Measurements from ENCODE around the gene ALK.
"Not testable (repeated sequence)": the region's sequence is repeated elsewhere in the genome, so short reads cannot be mapped to it uniquely, and the experiment has no call there.

ALK gene

DNA sequence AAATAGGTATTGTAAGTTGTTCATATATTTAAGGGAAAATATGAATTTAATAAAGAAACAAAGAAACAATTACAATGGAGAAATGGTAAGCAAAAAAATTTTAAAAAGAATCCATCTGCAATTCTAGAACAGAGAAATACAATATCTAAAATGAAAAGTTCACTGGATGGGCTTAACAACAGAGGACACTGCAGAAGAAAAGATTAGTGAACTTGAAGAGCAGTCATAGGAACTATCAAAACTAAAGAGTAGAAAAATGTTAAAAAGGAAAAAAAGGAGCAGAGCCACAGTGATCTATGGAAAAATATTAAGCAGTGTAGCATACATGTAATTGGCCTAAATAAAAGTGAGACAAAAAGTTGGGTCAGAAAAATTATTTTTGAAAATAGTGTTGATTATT lies 83.5 kb downstream of the ALK start:
- DNase-seq = no peak

DNA sequence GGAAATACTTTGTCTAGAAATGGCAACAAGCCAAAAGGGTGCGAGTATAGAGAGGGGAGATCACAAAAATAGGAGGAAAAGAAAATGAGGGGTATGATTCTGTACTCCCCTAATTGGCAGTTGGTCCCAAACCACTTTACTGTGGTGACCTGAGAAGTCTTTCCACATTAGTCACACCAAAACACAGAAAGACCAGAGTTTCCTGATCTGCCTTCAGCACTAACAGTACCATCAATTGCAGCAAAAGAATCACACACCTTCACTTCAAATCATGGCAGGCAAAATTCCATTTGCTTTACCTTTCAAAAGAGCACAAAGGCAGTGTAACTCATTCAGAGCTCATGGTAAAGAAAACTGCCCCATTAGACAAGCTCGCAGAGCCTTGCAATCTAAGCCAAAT lies 86.8 kb downstream of the ALK start:
- no peak for DNase-seq

DNA sequence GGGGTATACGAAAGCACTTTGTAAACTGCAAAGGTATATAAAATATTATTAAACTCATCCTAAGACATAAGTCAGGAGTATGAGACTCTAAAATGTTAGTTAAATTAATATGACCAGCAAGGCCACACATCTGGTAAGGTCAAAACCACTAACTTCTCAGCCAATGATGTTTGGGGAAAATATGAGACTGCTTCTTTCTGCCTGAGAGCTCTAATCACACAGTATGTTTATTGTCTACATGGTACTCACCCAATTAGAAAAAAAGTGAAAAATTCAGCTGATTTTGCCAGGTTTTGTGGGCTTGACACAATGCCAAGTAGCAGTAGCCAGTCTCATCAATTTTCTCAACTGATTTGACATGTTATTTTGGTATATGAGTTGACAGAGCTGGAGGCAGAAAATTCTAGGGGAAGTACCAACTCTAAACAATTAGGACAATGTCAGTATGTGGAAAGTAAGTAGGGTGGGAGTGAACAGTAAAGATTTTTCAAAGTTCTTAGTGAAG lies 87.3 kb downstream of the ALK start:
- no peak for DNase-seq

DNA sequence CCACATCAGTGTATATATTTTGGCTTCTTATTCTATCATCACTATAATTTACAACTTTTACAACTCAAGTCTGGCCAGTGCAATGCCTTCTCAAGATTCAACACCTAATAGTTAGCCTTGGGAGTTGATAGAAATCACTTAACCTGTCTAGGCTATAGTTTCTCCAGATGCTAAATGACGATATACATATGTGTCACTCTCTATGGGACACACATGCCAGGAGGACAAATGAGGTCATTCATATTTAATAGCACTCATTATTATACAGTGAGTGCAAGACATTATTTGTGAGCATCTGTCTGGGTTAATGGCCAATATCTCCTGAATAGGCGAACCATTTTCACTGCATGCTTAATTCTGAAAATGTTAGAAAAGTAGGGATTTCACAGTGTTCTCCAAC lies 89.8 kb downstream of the ALK start:
- no peak for DNase-seq

DNA sequence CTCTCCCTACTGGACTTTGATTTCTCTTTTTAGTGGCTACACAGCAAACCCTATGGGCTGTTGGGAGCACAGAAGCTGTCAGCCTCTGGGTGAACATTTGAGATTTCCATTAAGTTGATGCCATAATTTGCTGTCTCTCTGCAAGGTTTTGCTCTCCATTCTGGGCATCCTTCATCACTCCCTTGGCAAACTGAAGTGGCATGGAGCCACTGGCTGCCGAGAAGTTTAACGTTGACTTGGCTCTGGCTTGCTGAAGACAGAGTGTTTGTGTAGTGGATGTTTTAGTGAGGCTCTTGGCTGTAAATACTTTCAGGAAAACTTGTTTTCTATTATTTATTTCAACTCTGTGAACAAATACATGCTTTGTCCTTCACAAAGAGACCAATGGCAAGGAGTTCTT lies 91.5 kb downstream of the ALK start:
- DNase-seq = no peak

DNA sequence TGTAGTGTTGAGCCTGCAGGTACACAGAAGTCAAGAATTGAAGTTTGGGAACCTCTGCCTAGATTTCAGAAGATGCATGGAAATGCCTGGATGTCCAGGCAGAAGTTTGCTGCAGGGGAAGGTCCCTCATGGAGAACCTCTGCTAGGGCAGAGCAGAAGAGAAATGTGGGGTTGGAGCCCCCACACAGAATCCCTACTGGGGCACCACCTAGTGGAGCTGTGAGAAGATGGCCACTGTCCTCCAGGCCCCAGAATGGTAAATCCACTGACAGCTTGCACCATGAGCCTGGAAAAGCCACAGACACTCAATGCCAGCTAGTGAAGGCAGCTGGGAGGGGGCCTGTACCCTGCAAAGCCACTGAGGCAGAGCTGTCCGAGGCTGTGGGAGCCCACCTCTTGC lies 97.2 kb downstream of the ALK start:
- DNase-seq = not testable (repeated sequence)

DNA sequence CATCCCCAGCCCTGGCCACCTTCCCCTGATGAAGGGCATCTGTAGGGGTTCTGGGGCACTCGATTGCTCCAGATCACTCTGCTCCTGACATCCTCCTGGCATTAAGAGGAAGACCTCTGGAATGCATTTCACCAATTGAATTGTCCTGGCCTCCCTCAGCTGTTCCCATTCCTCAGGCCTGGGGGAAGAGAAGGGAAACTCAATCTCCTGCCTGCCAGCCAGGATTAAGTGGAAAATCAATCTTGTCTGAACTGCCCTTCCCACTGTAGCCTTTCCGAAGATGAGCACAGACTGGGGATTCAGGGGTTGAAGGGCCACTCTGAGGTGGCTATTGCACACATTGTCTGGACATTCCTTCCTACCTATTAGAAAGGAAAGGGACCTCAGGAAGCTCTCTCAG lies 99.8 kb downstream of the ALK start:
- no peak for DNase-seq

DNA sequence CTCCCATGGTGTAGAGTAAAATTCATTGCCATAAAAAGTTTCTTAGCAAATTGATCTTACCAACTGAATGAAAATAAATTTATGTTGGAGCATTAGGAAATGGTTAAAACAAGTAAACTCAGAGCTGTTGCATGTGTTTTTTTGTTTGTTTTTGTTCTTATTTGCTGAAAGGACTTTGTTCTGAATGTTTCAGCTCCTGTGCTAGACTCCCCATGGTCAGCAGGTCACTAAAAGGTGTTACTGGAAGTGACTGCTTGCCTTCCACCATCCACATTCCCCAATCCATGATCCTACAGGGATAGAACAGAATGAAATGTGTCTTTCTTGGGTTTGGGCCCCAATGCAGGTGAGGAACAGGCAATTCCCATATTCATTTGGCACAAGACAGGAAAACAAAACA lies 101.8 kb downstream of the ALK start:
- no peak for DNase-seq

DNA sequence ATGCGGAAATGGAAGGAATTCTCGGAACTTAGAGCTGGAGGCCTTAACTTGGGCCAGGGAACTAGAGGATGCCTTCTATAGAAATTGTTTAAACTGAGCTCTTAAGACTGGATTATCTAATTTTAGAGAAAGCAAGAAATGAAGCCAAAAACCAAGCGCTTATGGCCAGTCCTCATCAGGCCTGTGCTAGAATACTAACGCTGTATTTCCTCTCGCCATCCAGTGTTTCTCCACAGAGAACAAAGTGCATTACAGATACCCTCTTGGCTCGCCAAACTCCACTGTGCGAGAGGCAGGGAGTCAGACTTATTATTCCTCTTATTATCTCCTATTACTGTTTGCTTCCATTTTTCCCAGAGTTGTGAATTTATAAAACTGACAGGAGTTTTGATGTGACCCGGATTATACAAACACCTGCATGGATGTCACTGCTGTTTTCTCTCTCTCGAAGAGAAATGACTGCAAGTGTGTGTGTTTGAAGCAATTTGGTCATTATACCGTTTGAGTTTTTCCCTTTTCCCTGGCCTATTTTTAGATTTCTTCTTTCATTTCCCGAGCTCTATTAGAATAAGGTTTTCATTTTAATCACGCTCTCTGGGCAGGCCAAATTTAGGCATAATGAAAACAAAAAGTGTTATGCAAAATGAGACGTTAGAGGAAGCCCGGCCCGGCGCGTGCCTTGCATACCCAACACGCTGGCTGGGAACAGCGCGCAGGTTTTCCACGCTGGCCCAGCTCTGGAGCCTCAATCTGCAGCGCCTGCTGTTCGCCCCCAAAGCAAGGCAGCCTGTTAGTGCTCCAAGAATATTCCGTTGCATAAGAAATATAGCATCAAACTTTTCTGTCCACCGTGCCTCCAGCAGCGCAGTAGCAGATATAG lies 103.3 kb downstream of the ALK start:
- DNase-seq = no peak

DNA sequence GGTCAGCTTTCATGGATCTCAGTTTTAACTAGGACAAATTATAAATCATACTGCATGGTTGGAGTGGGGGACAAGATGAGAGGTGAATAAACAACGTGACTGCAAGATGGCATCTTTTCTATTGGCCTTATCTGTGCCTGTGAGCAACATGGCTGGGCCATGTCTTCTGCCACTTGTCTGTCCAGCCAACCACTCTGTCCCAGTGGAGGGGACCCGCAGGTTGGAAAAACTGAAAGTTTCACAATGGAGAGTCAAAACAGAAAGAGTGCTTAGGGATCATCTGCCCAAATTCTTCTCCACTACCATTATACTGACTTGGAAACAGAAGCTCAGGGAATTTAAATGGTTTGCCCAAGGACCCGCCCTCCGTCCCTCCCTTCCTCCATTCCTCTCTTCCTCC lies 104.1 kb downstream of the ALK start:
- DNase-seq = no peak

DNA sequence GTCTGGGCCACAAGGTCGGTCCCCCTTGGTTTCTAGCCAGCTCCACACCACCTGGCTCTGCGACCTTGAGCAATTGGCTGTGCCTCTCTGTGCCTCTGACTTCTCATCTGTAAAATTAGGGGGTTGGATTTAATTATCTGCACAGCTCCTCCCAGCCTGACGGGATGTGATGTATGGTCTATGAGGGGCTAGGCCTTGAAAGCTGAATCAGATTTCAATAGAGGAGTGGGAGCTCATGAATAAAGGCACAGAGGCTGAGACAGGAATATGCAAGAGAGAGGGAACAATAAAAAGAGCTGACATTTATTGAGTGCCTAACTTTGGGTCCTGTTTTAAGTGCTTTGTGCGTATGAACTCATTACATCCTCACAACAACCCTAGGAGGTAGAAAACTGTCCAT lies 104.7 kb downstream of the ALK start:
- no peak for DNase-seq

DNA sequence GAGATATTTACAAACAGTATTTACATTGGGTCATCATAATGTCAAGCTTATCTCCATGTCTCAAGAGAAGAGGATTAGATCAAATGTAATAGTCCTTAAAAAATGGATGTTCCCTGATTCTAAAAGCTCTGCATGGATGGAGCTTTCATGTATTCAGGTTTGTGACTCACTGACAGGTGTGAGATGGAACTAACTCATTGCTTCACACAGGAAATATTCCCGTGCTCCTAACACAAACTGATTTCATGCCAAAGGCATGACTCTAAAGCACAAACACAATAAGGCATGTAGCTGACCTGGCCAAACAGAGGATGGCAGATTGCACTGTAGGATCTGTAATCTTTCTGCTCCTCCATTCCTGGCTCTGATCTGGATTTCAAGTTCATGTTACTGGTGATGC lies 110.0 kb downstream of the ALK start:
- DNase-seq = no peak

DNA sequence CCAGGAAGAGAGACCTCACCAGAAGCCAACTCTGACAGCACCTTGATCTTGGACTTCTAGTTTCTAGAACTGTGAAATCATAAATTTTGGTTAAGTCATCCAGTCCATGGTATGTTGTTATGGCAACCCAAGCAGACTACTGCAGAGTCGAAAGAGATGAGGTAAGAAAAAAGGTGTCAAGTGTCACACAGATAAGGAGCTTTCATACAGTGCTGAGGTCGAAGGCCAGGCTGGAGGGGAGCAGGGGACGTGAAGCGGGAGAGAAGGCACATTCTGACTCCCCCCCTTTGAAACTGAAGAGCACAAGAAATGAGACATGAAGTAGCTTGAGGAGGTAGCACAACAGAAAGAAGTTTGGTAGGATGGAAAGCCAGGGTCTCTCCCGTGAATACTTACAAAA lies 110.4 kb downstream of the ALK start:
- DNase-seq = no peak

DNA sequence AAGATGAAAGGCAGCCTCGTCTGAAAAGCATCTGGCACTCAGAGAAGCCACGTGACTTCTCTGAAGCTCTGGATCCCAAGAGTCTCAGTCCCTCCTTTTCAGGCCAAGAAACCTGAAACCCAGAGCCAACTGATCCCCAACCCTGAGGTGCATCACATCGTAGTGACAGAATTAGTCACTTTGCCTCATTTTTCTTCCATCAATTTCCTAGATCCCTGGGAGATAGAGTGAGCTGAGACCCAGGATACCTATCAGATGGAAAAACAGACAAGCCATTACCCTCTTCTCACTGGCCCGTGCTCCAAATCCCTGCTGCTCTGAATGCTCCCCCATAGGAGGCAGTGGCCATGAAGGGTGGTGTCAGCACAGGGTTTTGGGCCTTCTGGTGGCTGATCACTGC lies 113.1 kb downstream of the ALK start:
- DNase-seq = no peak

DNA sequence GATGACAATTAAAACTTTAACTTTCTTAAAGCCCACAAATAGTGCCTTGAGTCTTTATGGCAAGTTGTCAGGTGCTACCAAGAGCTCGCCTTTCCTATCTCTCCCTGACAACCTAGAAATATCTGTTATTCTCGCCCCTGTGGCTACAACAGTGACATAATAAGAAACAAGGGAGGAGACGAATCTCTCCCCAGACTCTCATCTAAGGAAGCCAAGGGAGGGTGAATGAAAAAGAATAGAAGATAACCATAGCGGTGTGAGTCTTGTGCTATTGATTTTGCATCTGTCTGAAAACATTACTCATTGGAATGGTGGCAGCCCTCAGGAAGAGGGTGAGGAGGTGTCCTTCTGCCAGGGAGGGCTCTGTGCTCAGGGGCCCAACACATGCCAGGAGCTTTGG lies 114.3 kb downstream of the ALK start:
- no peak for DNase-seq

DNA sequence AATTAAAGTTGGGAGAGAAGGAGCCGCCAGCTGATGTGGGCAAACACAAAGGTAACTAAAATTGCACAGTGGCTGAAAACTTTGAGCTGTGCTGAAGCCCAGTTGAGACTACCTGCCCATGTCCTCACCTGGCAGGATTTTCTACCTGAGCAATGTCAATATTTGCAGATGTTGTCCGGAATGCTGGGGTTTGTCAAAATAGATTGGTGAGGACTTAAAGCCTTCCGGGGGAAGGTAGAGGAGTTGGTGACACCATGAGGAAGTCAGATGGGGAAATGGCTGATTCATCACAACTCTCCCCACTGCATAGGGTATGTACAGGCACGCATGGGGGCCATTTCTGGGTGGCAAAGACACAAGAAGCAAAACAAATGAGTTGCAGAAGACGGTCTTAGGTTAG lies 114.9 kb downstream of the ALK start:
- DNase-seq = no peak

DNA sequence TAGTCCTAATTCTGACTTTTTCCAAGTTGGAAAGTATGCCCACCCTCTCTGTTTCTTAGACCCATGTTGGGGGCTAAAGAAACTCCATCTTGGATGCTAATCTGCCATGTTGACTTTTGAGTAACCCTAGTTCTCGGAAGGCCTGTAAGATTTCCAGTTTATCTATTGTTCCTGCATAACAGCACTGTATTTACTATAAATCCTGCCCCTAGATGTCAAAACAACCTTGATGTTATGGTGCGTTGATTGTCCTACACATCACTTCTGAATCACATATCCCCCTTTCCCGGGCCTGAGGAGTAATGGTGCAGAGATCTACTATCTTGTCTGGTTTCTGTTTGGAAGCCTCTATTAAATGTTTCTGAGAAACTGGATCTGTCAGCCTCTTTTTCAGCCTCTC lies 116.7 kb downstream of the ALK start:
- DNase-seq = no peak

DNA sequence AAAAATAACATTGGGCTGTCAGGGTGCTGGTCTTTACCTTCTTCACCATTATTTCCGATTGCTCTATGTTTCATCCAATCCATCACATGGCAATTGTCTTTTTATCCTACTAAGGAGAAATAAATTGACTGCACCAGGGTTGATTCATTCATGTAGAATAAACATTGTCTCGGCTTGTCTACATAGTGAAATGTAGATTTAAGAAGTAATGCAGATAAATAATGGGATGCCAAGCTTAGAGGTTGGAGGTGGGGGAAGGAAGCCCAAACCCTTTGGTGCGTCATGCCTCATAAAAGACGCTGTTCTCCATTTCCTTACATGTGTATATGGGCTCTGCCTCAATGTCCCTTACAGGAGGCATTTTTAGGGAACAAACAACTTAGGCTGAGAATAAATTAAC lies 117.8 kb downstream of the ALK start:
- DNase-seq = no peak

DNA sequence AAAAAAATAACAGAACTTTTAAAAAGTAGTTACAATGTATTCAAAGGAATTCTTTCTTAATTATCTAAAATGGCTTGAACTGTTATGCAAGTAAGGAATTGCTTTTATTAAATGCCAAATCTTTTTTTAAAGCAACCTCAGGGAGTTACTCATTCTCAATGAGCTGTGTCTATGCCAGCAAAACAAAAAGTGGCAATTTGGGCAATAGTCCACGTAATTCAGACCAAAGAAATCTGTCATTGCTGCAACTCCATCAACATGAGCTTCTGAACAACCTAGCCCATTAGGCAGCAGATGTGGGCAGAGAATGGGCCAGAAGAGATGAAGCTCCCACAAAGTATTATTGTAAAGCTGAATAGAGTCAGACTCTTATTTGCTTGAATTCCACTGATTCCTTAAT lies 118.4 kb downstream of the ALK start:
- DNase-seq = no peak

DNA sequence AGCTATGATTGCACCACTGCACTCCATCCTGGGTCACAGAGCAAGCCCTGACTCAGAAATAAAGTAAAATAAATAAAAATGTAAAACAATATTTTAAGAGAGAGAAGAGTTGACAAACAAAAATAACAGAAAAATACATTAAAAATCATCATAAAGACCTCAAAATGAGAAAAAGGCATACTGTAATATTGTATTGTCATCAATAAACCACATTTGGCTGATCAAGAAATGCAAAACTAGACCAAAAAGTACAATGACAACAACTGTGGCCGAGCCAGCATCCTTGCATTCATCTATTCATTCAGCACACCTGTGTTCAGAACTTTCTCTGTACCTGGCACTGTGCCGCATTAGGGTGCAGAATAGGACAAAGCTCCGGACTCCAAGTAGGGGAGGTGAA lies 121.8 kb downstream of the ALK start:
- DNase-seq = no peak

DNA sequence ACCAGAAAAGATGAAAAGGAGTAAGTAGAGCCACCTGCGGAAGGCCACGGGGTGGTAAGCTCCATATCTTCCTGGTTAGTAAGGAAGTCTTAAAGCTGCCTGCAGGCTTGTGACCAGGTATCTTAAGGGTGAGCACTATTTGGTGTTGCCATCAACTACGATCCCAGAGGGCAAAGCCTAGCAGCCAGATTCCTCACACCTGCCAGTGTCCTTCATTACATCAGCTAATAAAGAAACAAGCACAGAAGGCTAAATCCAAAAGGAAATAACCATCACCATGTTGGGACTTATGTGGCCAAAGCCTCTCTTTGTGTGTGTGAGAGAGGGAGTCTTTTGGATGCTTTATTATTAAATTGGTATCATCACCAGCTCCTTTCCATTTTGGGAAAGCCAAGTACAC lies 123.5 kb downstream of the ALK start:
- DNase-seq = no peak

DNA sequence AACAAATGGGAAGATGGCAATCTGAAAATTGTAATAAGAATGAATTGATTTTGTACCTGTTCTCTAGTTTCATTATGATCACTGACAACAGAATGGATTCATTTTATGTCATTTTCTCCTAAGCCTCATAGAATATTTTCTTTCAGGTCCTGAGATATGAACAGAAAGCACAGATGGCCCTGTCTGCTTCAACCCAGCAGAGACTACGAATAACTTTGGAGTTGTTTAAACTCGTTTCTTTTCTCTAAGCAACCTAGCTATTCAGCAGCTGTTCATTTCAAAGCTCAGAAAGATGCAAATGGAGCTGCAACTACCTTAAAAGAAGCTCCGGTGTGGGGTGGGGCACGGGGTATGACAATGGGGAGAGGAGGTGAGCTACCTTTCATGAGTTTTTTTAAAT lies 124.9 kb downstream of the ALK start:
- no peak for DNase-seq

DNA sequence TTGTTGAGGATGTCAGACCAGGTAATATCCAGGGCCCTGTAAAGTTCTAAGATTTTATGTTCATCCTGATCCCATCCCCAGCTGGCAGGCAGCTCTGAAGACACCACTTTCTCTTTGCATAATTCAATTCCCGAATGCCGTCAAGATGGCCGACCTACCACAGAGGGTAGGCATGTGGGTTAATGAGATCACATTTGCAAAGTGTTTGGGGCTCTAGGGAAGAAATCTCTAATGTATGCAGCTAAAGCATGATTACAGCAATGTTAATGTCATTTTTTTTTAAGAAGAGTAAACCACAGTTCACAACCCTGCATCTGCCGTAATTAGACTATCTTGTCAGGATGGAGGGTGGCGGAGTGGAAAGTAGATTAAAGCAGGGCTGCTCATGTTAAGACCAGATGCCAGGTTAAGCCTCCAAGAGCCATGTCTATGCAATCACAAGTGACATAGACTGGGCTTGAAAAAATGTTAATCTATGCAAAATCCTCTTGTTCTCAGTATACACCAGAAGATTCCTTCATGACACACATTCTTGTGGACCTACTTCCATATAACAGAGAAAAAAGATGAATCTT lies 131.4 kb downstream of the ALK start:
- no peak for DNase-seq

Data from activated naive CD4-positive, alpha-beta T cell treated with anti-CD3 and anti-CD28 coated beads, Interleukin-2, amount 50 U/mL, for 16 hours (primary cell).